H1 (cell line): ENCODE measurements around the gene ACVR2A. TPM values are rescaled to one million over a fixed set of nuclear protein-coding genes. Genes with fewer than 3 reads are reported as not detected.

Source experiments
- CTBP2 ChIP-seq: IDR thresholded peaks from 2 replicates; pipeline ENCODE4 v1.7.0; 2011; ENCODE audit warnings: borderline replicate concordance, mild to moderate bottlenecking, moderate library complexity, mixed read lengths, low read length; ENCODE audit not compliant: insufficient read depth, insufficient read length
- RXRA ChIP-seq: IDR thresholded peaks from 2 replicates; pipeline ENCODE4 v1.6.1; 2011; ENCODE audit warnings: low read depth, mild to moderate bottlenecking, low read length, moderate library complexity; ENCODE audit not compliant: insufficient read depth
- polyA plus RNA-seq, 7 experiments: library from polyadenylated mRNA; depleted of rRNA in 3 of 7; stranded (reverse) in 5 of 7; unstranded in 2 of 7; fragments of >200 nt in 5 of 7; fragments of 200-250 nt in 2 of 7; gene quantifications; 1 replicate in 5 of 7; 2 replicates in 1 of 7; 4 replicates in 1 of 7; pipeline versions ENCODE4 v1.2.1 to v1.2.3, GENCODE V29; 2011 to 2013; ENCODE audit warnings: missing spikeins in 2 of 7, mixed read lengths in 2 of 7
- total RNA-seq: library from RNA; stranded (reverse); fragmentation: NEBNext Ultra II Directional; extraction: Animal tissue kit (Norgen Biotek cat#: 25700); gene quantifications from 2 replicates; pipeline ENCODE4 v1.2.1, GENCODE V29; 2021
- TF ChIP-seq, protein P1 (sequence below): IDR thresholded peaks from 2 replicates; pipeline ENCODE4 v1.6.1; 2011; ENCODE audit warnings: low read length, improper control_type of control experiment

The ACVR2A gene
- total and polyA plus RNA-seq, 2 of the 8 experiments (the other 6 are each of a cell fraction or from before 2014, with no cell fraction given): 3.4 to 18.1 TPM

DNA sequence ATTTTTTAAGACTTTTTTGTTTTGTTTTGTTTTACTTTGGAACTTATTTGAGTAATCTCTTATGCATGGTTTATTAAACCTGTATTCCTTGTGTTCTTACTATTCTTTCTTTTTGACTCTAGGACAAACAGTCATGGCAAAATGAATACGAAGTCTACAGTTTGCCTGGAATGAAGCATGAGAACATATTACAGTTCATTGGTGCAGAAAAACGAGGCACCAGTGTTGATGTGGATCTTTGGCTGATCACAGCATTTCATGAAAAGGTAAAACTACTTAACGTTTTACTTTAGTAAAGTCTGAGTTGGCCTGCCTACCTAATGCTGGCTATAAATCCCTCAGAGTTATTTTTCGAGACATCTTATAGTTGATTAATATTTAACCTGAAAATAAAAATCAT lies 72.3 kb downstream of the ACVR2A start (continued):
- TF ChIP-seq, protein P1, sequence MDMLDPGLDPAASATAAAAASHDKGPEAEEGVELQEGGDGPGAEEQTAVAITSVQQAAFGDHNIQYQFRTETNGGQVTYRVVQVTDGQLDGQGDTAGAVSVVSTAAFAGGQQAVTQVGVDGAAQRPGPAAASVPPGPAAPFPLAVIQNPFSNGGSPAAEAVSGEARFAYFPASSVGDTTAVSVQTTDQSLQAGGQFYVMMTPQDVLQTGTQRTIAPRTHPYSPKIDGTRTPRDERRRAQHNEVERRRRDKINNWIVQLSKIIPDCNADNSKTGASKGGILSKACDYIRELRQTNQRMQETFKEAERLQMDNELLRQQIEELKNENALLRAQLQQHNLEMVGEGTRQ: no peak
- TF ChIP-seq CTBP2: no peak
- TF ChIP-seq RXRA: no peak
